HEK293 (cell line): Measurements from ENCODE around the gene UBE2J2.
A peak's percentile ranks its signal among the peaks of the same experiment; 100 is the strongest.

Experiments used
- BCL11B ChIP-seq: fragments of 450-650 bp; formaldehyde crosslinking; IDR thresholded peaks from 2 replicates; pipeline ENCODE4 v1.5.1; 2016; ENCODE audit warnings: low read depth, missing biosample characterization, missing genetic modification characterization
- ELK4 ChIP-seq: IDR thresholded peaks from 2 replicates; pipeline ENCODE4 v1.6.1; 2011; ENCODE audit warnings: mild to moderate bottlenecking, low read depth, low read length, borderline replicate concordance
- KLF17 ChIP-seq: fragments of 450-650 bp; formaldehyde crosslinking; IDR thresholded peaks from 2 replicates; pipeline ENCODE4 v1.5.1; 2016; ENCODE audit warnings: missing biosample characterization, missing genetic modification characterization
- PRDM6 ChIP-seq: fragments of 450-650 bp; formaldehyde crosslinking; IDR thresholded peaks from 2 replicates; pipeline ENCODE4 v1.5.1; 2017; ENCODE audit warnings: missing biosample characterization, missing genetic modification characterization
- REPIN1 ChIP-seq: fragments of 450-650 bp; formaldehyde crosslinking; IDR thresholded peaks from 2 replicates; pipeline ENCODE4 v1.5.1; 2017; ENCODE audit warnings: missing biosample characterization, missing genetic modification characterization, low read depth
- SCRT2 ChIP-seq: fragments of 450-650 bp; formaldehyde crosslinking; IDR thresholded peaks from 2 replicates; pipeline ENCODE4 v1.5.1; 2016; ENCODE audit warnings: missing biosample characterization, missing genetic modification characterization
- SP7 ChIP-seq: fragments of 450-650 bp; formaldehyde crosslinking; IDR thresholded peaks from 2 replicates; pipeline ENCODE4 v1.5.1; 2016; ENCODE audit warnings: missing biosample characterization, missing genetic modification characterization
- TSHZ1 ChIP-seq: fragments of 450-650 bp; formaldehyde crosslinking; IDR thresholded peaks from 2 replicates; pipeline ENCODE4 v1.5.1; 2016; ENCODE audit warnings: missing biosample characterization, missing genetic modification characterization, borderline replicate concordance
- ZBTB48 ChIP-seq: fragments of 450-650 bp; formaldehyde crosslinking; IDR thresholded peaks from 2 replicates; pipeline ENCODE4 v1.5.1; 2016; ENCODE audit warnings: missing biosample characterization, missing genetic modification characterization
- ZBTB6 ChIP-seq: fragments of 450-650 bp; formaldehyde crosslinking; IDR thresholded peaks from 2 replicates; pipeline ENCODE4 v1.5.1; 2017; ENCODE audit warnings: missing biosample characterization, missing genetic modification characterization
- ZIC2 ChIP-seq: fragments of 450-650 bp; formaldehyde crosslinking; IDR thresholded peaks from 2 replicates; pipeline ENCODE4 v1.5.1; 2016; ENCODE audit warnings: missing biosample characterization, missing genetic modification characterization
- ZNF114 ChIP-seq: fragments of 450-650 bp; formaldehyde crosslinking; IDR thresholded peaks from 2 replicates; pipeline ENCODE4 v1.5.0; 2017; ENCODE audit warnings: missing biosample characterization, missing genetic modification characterization
- ZNF146 ChIP-seq: fragments of 450-650 bp; formaldehyde crosslinking; IDR thresholded peaks from 2 replicates; pipeline ENCODE4 v1.5.1; 2016; ENCODE audit warnings: missing biosample characterization, missing genetic modification characterization
- ZNF324 ChIP-seq: fragments of 450-650 bp; formaldehyde crosslinking; IDR thresholded peaks from 2 replicates; pipeline ENCODE4 v1.5.1; 2016; ENCODE audit warnings: missing biosample characterization, missing genetic modification characterization
- ZNF433 ChIP-seq: fragments of 450-650 bp; formaldehyde crosslinking; IDR thresholded peaks from 2 replicates; pipeline ENCODE4 v1.5.1; 2016; ENCODE audit warnings: missing biosample characterization, missing genetic modification characterization, low read depth
- ZNF449 ChIP-seq: fragments of 450-650 bp; formaldehyde crosslinking; IDR thresholded peaks from 2 replicates; pipeline ENCODE4 v1.5.1; 2017; ENCODE audit warnings: missing biosample characterization, mild to moderate bottlenecking, missing genetic modification characterization, moderate library complexity
- ZNF521 ChIP-seq: fragments of 450-650 bp; formaldehyde crosslinking; IDR thresholded peaks from 2 replicates; pipeline ENCODE4 v1.5.1; 2017; ENCODE audit warnings: missing biosample characterization, mild to moderate bottlenecking, missing genetic modification characterization
- ZNF549 ChIP-seq: fragments of 450-650 bp; IDR thresholded peaks from 2 replicates; pipeline ENCODE4 v1.5.1; 2018; ENCODE audit warnings: missing biosample characterization, missing genetic modification characterization, mild to moderate bottlenecking, inconsistent platforms, moderate library complexity
- ZNF610 ChIP-seq: fragments of 450-650 bp; formaldehyde crosslinking; IDR thresholded peaks from 2 replicates; pipeline ENCODE4 v1.5.1; 2016; ENCODE audit warnings: missing biosample characterization, missing genetic modification characterization, borderline replicate concordance
- ZNF654 ChIP-seq: fragments of 450-650 bp; formaldehyde crosslinking; IDR thresholded peaks from 2 replicates; pipeline ENCODE4 v1.5.1; 2016; ENCODE audit warnings: low read depth, missing biosample characterization, missing genetic modification characterization
- ZNF701 ChIP-seq: fragments of 450-650 bp; formaldehyde crosslinking; IDR thresholded peaks from 2 replicates; pipeline ENCODE4 v1.5.1; 2016; ENCODE audit warnings: missing biosample characterization, missing genetic modification characterization
- ZNF747 ChIP-seq: fragments of 450-650 bp; formaldehyde crosslinking; IDR thresholded peaks from 2 replicates; pipeline ENCODE4 v1.5.1; 2016; ENCODE audit warnings: missing biosample characterization, missing genetic modification characterization
- ZNF785 ChIP-seq: fragments of 450-650 bp; formaldehyde crosslinking; IDR thresholded peaks from 2 replicates; pipeline ENCODE4 v1.5.1; 2016; ENCODE audit warnings: missing biosample characterization, missing genetic modification characterization
- ZNF792 ChIP-seq: fragments of 450-650 bp; formaldehyde crosslinking; IDR thresholded peaks from 2 replicates; pipeline ENCODE4 v1.5.1; 2016; ENCODE audit warnings: missing biosample characterization, missing genetic modification characterization
- ZNF830 ChIP-seq: fragments of 450-650 bp; IDR thresholded peaks from 2 replicates; pipeline ENCODE4 v1.5.0; 2018; ENCODE audit warnings: missing biosample characterization, missing genetic modification characterization, low read depth, mild to moderate bottlenecking, moderate library complexity
- ZNF843 ChIP-seq: fragments of 450-650 bp; formaldehyde crosslinking; IDR thresholded peaks from 2 replicates; pipeline ENCODE4 v1.5.1; 2016; ENCODE audit warnings: missing biosample characterization, missing genetic modification characterization
- ZSCAN5A ChIP-seq: fragments of 450-650 bp; formaldehyde crosslinking; IDR thresholded peaks from 2 replicates; pipeline ENCODE4 v1.5.1; 2016; ENCODE audit warnings: missing biosample characterization, missing genetic modification characterization

Gene UBE2J2

GRCh38 chr1:1304331-1305299 lies 31.0 kb upstream of the UBE2J2 start (continued):
- no peak for TF ChIP-seq ZNF114
- no peak for TF ChIP-seq ZNF792
- peak; percentile 81; the same call in 1 of the 2 replicates for TF ChIP-seq ZNF324 (tag by site-specific recombination)
- TF ChIP-seq ZBTB48 (tag by site-specific recombination), result no peak; the same call in 1 of the 2 replicates
- TF ChIP-seq ZSCAN5A (tag by site-specific recombination), result no peak
- TF ChIP-seq ZNF830, result no peak
- no peak for TF ChIP-seq ZNF449 (tag by site-specific recombination)
- no peak for TF ChIP-seq ZNF521 (tag by site-specific recombination)
- TF ChIP-seq ZNF146 (tag by site-specific recombination), result no peak
- no peak for TF ChIP-seq PRDM6 (tag by site-specific recombination)
- TF ChIP-seq ELK4, result no peak; the same call in 1 of the 2 replicates
- peak; percentile 91 for TF ChIP-seq ZIC2 (tag by site-specific recombination)
- TF ChIP-seq BCL11B, result peak; percentile 73
- no peak; the same call in 1 of the 2 replicates for TF ChIP-seq ZNF785
- peak; percentile 87 for TF ChIP-seq KLF17
- peak; percentile 92 for TF ChIP-seq SCRT2
- peak; percentile 64; the same call in 1 of the 2 replicates for TF ChIP-seq TSHZ1 (tag by site-specific recombination)
- TF ChIP-seq ZNF654 (tag by site-specific recombination), result no peak
- no peak for TF ChIP-seq ZNF747
- TF ChIP-seq ZNF549, result no peak
- TF ChIP-seq ZNF433 (tag by site-specific recombination), result no peak
- no peak for TF ChIP-seq ZNF610 (tag by site-specific recombination)
- no peak for TF ChIP-seq ZBTB6
- peak; percentile 89 for TF ChIP-seq SP7 (tag by site-specific recombination)
- TF ChIP-seq ZNF701 (tag by site-specific recombination), result no peak
- TF ChIP-seq ZNF843 (tag by site-specific recombination), result peak; percentile 45; the same call in 1 of the 2 replicates
- TF ChIP-seq REPIN1 (tag by site-specific recombination), result no peak
